NB4 (cell line): Measurements from ENCODE around the gene TXNDC2.

Experiments
- CTCF ChIP-seq: IDR thresholded peaks from one replicate; pipeline ENCODE4 v1.5.1; 2012; ENCODE audit warnings: low read depth, low read length
- TF ChIP-seq, protein P1 (sequence below): IDR thresholded peaks from 2 replicates; pipeline ENCODE4 v1.6.1; 2011; ENCODE audit warnings: low read depth, low read length

DNA sequence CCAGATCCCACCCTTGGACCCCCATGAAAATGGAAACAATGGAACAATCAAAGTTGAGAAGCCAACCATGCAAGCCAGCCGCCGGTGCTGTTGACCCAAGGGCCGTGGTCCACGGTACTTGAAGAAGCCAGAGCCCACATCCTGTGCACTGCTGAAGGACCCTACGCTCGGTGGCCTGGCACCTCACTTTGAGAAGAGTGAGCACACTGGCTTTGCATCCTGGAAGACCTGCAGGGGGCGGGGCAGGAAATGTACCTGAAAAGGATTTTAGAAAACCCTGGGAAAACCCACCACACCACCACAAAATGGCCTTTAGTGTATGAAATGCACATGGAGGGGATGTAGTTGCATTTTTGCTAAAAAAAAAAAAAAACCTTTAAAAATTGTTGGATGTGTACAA, 26.5 kb upstream of the TXNDC2 start:
- no peak for TF ChIP-seq CTCF
- TF ChIP-seq, protein P1, sequence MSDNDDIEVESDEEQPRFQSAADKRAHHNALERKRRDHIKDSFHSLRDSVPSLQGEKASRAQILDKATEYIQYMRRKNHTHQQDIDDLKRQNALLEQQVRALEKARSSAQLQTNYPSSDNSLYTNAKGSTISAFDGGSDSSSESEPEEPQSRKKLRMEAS = no peak
